Activated T-cell treated with anti-CD3 and anti-CD28 coated beads, Interleukin-2, amount 50 U/mL, for 24 hours (primary cell): Measurements from ENCODE around the gene GUCY1B1.

ENCODE experiments used
- DNase-seq: peaks from one replicate; pipeline ENCODE4 v3.0.0-alpha.2; 2020
- H3K27ac Mint-ChIP-seq: 2 replicates; pipeline ENCODE4 v1.8.0; 2020; ENCODE audit warnings: mild to moderate bottlenecking, mixed read lengths
- H3K27me3 Mint-ChIP-seq: 2 replicates; pipeline ENCODE4 v1.8.0; 2020; ENCODE audit warnings: mixed read lengths
- H3K36me3 Mint-ChIP-seq: 2 replicates; pipeline ENCODE4 v1.8.0; 2020; ENCODE audit warnings: low read depth, mixed read lengths
- H3K4me1 Mint-ChIP-seq: 2 replicates; pipeline ENCODE4 v1.8.0; 2020; ENCODE audit warnings: low read depth, mixed read lengths
- H3K4me3 Mint-ChIP-seq: 2 replicates; pipeline ENCODE4 v1.8.0; 2020; ENCODE audit warnings: mild to moderate bottlenecking, moderate library complexity, mixed read lengths
- H3K9me3 Mint-ChIP-seq: 2 replicates; pipeline ENCODE4 v1.8.0; 2020; ENCODE audit warnings: mixed read lengths

The GUCY1B1 gene

GRCh38 chr4:155800685-155801343, 42.0 kb downstream of the GUCY1B1 start:
- Mint-ChIP-seq H3K4me1 (peaks cover 7% of the 10 kb centered on the region), H3K36me3 (no peaks in the 10 kb centered on the region), H3K27ac (no peak overlapping the region), H3K4me3 (no peak overlapping the region), H3K27me3 (peaks cover 3% of the 10 kb centered on the region), H3K9me3 (no peaks in the 10 kb centered on the region)
- no peak for DNase-seq

GRCh38 chr4:155802190-155802959, 43.6 kb downstream of the GUCY1B1 start:
- no peak overlapping the region for H3K27ac Mint-ChIP-seq
- no peak for DNase-seq
- peaks cover 7% of the 10 kb centered on the region for H3K4me1 Mint-ChIP-seq
- H3K27me3 Mint-ChIP-seq: no peaks in the 10 kb centered on the region
- H3K4me3 Mint-ChIP-seq: no peak overlapping the region
- H3K9me3 Mint-ChIP-seq: no peaks in the 10 kb centered on the region
- H3K36me3 Mint-ChIP-seq: no peaks in the 10 kb centered on the region

- Mint-ChIP-seq H3K4me3 (no peak overlapping the region), H3K27ac (no peak overlapping the region), H3K9me3 (no peaks in the 10 kb centered on the region), H3K27me3 (no peaks in the 10 kb centered on the region), H3K36me3 (no peaks in the 10 kb centered on the region), H3K4me1 (no peaks in the 10 kb centered on the region)
- DNase-seq: no peak
Measured at GRCh38 chr4:155805016-155805415, 46.2 kb downstream of the GUCY1B1 start.

- H3K9me3 Mint-ChIP-seq: no peaks in the 10 kb centered on the region
- H3K27ac Mint-ChIP-seq: no peak overlapping the region
- H3K4me3 Mint-ChIP-seq: no peak overlapping the region
- no peaks in the 10 kb centered on the region for H3K27me3 Mint-ChIP-seq
- H3K4me1 Mint-ChIP-seq: no peaks in the 10 kb centered on the region
- no peaks in the 10 kb centered on the region for H3K36me3 Mint-ChIP-seq
- DNase-seq: no peak
Measured at GRCh38 chr4:155807021-155807420, 48.2 kb downstream of the GUCY1B1 start.

GRCh38 chr4:155809835-155810234, 51.0 kb downstream of the GUCY1B1 start:
- H3K4me3 Mint-ChIP-seq: no peak overlapping the region
- no peak for DNase-seq
- no peaks in the 10 kb centered on the region for H3K4me1 Mint-ChIP-seq
- H3K9me3 Mint-ChIP-seq: no peaks in the 10 kb centered on the region
- no peak overlapping the region for H3K27ac Mint-ChIP-seq
- no peaks in the 10 kb centered on the region for H3K27me3 Mint-ChIP-seq
- H3K36me3 Mint-ChIP-seq: no peaks in the 10 kb centered on the region

GRCh38 chr4:155811083-155811482, 52.3 kb downstream of the GUCY1B1 start:
- no peak overlapping the region for H3K27ac Mint-ChIP-seq
- peaks cover 2% of the 10 kb centered on the region for H3K27me3 Mint-ChIP-seq
- no peak overlapping the region for H3K4me3 Mint-ChIP-seq
- H3K9me3 Mint-ChIP-seq: no peaks in the 10 kb centered on the region
- no peaks in the 10 kb centered on the region for H3K4me1 Mint-ChIP-seq
- no peak for DNase-seq
- no peaks in the 10 kb centered on the region for H3K36me3 Mint-ChIP-seq

- Mint-ChIP-seq H3K4me1 (no peaks in the 10 kb centered on the region), H3K27me3 (peaks cover 21% of the 10 kb centered on the region), H3K9me3 (no peaks in the 10 kb centered on the region), H3K4me3 (no peak overlapping the region), H3K27ac (no peak overlapping the region), H3K36me3 (no peaks in the 10 kb centered on the region)
- no peak for DNase-seq
Measured at GRCh38 chr4:155818639-155819038, 59.8 kb downstream of the GUCY1B1 start.

GRCh38 chr4:155819066-155819465, 60.2 kb downstream of the GUCY1B1 start:
- Mint-ChIP-seq H3K9me3 (no peaks in the 10 kb centered on the region), H3K36me3 (no peaks in the 10 kb centered on the region), H3K27me3 (peaks cover 21% of the 10 kb centered on the region), H3K27ac (no peak overlapping the region), H3K4me1 (no peaks in the 10 kb centered on the region), H3K4me3 (no peak overlapping the region)
- DNase-seq: no peak

GRCh38 chr4:155820887-155821518, 62.2 kb downstream of the GUCY1B1 start:
- no peaks in the 10 kb centered on the region for H3K36me3 Mint-ChIP-seq
- no peak for DNase-seq
- no peak overlapping the region for H3K27ac Mint-ChIP-seq
- H3K4me1 Mint-ChIP-seq: no peaks in the 10 kb centered on the region
- peaks cover 26% of the 10 kb centered on the region for H3K27me3 Mint-ChIP-seq
- H3K4me3 Mint-ChIP-seq: no peak overlapping the region
- H3K9me3 Mint-ChIP-seq: no peaks in the 10 kb centered on the region

- Mint-ChIP-seq H3K4me1 (no peaks in the 10 kb centered on the region), H3K4me3 (no peak overlapping the region), H3K27me3 (peaks cover 23% of the 10 kb centered on the region), H3K27ac (no peak overlapping the region), H3K36me3 (no peaks in the 10 kb centered on the region), H3K9me3 (no peaks in the 10 kb centered on the region)
- no peak for DNase-seq
Measured at GRCh38 chr4:155822572-155822971, 63.8 kb downstream of the GUCY1B1 start.

- H3K27ac Mint-ChIP-seq: no peak overlapping the region
- H3K36me3 Mint-ChIP-seq: no peaks in the 10 kb centered on the region
- H3K4me3 Mint-ChIP-seq: no peak overlapping the region
- no peaks in the 10 kb centered on the region for H3K9me3 Mint-ChIP-seq
- DNase-seq: no peak
- H3K27me3 Mint-ChIP-seq: peaks cover 12% of the 10 kb centered on the region
- no peaks in the 10 kb centered on the region for H3K4me1 Mint-ChIP-seq
Measured at GRCh38 chr4:155828628-155829027, 69.8 kb downstream of the GUCY1B1 start.

GRCh38 chr4:155832664-155833063, 73.8 kb downstream of the GUCY1B1 start:
- Mint-ChIP-seq H3K36me3 (no peaks in the 10 kb centered on the region), H3K9me3 (no peaks in the 10 kb centered on the region), H3K4me1 (no peaks in the 10 kb centered on the region), H3K27me3 (no peaks in the 10 kb centered on the region), H3K27ac (no peak overlapping the region), H3K4me3 (no peak overlapping the region)
- no peak for DNase-seq

- Mint-ChIP-seq H3K4me3 (no peak overlapping the region), H3K27me3 (peaks cover 5% of the 10 kb centered on the region), H3K27ac (no peak overlapping the region), H3K9me3 (no peaks in the 10 kb centered on the region), H3K4me1 (no peaks in the 10 kb centered on the region), H3K36me3 (no peaks in the 10 kb centered on the region)
- no peak for DNase-seq
Measured at GRCh38 chr4:155837203-155837796, 78.5 kb downstream of the GUCY1B1 start.

- Mint-ChIP-seq H3K36me3 (no peaks in the 10 kb centered on the region), H3K4me1 (no peaks in the 10 kb centered on the region), H3K27me3 (peaks cover 7% of the 10 kb centered on the region), H3K4me3 (no peak overlapping the region), H3K9me3 (no peaks in the 10 kb centered on the region), H3K27ac (no peak overlapping the region)
- no peak for DNase-seq
Measured at GRCh38 chr4:155842080-155842479, 83.3 kb downstream of the GUCY1B1 start.

- Mint-ChIP-seq H3K9me3 (no peaks in the 10 kb centered on the region), H3K36me3 (no peaks in the 10 kb centered on the region), H3K4me3 (no peak overlapping the region), H3K27ac (no peak overlapping the region), H3K27me3 (peaks cover 2% of the 10 kb centered on the region), H3K4me1 (no peaks in the 10 kb centered on the region)
- no peak for DNase-seq
Measured at GRCh38 chr4:155846929-155847328, 88.1 kb downstream of the GUCY1B1 start.
